ENCODE data around the gene HIBCH.
"Not testable (repeated sequence)": the region's sequence is repeated elsewhere in the genome, so short reads cannot be mapped to it uniquely, and the experiment has no call there.

HIBCH gene

DNA sequence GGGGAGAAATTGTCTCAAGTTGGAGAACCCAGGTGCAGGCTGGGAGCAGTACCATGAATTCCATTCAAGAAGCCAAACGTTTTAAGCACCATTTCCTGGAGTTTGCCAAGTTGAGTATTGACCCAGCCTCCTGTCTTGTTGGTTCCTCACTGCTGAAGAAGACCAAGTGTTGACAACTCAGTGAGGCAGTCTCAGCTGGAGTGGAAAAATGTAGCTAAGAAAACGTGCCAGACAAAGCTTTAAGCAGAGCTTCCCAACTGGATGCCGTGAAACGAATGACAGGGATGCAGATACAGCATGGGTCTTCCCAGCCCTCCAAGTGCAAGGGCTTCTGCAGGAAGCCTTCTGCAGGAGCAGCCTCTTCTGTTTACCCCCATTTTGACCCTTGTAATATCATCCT, 23.0 kb upstream of the HIBCH start:
- no peak for DNase-seq

- DNase-seq, result no peak
Observed at GRCh38 chr2:190340369-190340768, 20.7 kb upstream of the HIBCH start.

- no peak for DNase-seq
Observed at GRCh38 chr2:190339394-190339793, 19.8 kb upstream of the HIBCH start.

DNA sequence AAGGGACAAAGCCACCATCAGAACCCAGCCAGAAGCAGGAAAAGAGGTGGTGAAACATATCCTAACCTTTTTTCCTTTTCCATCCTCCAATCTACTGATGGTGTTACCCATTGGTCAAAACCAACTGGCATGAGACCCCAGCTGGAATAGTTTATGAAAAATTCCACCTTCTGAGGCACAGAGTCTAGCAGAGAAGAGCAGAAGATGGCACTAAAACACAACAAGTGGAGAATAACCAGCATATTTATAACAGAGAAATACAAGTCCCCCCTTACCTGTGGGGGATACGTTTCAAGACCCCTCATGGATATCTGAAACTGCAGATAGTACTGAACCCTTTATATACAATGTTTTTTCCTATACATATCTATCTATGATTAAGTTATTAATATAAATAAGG, 18.8 kb upstream of the HIBCH start:
- no peak for DNase-seq

DNA sequence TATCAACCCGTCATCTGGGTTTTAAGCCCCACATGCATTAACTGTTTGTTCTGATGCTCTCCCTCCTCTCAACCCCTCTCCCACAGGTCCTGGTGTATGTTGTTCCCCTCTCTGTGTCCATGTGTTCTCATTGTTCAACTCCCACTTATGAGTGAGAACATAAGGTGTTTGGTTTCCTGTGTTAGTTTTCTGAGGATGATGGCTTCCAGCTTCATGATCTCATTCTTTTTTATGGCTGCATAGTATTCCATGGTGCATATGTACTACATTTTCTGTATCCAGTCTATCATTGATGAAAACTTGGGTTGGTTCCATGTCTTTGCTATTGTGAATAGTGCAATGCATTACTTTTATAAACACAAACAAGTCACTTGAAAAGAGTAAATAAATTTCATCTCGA, 16.8 kb upstream of the HIBCH start:
- no peak for DNase-seq

DNA sequence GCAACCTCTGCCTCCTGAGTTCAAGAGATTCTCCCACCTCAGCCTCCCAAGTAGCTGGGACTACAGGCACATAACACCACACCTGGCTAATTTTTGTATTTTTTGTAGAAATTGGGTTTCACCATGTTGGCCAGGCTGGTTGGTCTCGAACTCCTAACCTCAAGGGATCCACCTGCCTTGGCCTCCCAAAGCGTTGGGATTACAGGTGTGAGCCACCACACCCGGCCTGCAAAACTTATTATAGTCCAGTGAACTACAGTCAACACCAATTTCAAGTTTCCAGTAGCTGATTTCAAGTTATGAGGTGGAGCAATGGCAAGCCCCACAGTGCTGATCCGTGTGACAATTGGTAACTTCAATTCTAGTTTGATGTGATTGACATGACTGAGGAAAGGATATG, 16.0 kb upstream of the HIBCH start:
- DNase-seq, result not testable (repeated sequence)

DNA sequence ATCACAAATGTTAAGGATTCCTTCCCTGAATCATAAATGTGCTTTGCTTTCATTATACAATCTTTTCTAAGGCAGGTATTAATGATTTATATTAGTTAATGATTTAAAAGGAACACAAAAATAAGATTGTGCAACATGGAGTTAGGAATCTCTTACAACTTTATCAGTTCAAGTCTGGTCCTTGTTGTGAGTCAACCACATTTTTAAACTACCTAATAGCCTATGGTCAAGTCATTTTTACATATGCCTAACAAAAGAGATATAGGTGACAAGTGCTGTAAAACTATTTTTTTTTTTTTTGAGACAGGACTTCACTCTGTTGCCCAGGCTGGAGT, 15.6 kb upstream of the HIBCH start:
- DNase-seq, result no peak

GRCh38 chr2:190334479-190335224, 15.0 kb upstream of the HIBCH start:
- no peak for DNase-seq

DNA sequence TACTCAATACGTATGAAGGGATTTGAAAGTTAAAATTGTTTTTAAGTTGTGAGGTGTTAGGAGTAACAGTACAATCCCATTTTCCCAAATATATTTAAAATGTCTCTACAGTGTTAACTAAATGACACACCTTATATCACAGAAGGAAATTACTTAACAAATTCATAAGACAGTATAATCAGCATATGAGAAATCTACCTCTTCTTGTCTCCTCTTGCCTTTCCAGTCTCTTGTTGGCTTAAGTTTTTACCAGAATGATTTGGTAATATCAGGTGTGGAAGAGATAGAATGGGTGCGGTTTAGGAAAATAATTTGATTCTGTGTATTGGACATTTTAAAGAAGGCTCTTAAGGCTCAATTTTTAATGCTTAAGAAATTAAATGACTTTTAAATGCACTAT, 14.3 kb upstream of the HIBCH start:
- DNase-seq, result no peak

- no peak for DNase-seq
Observed at GRCh38 chr2:190333395-190333794, 13.8 kb upstream of the HIBCH start.

- no peak for DNase-seq
Observed at GRCh38 chr2:190328573-190329147, 9.0 kb upstream of the HIBCH start.

DNA sequence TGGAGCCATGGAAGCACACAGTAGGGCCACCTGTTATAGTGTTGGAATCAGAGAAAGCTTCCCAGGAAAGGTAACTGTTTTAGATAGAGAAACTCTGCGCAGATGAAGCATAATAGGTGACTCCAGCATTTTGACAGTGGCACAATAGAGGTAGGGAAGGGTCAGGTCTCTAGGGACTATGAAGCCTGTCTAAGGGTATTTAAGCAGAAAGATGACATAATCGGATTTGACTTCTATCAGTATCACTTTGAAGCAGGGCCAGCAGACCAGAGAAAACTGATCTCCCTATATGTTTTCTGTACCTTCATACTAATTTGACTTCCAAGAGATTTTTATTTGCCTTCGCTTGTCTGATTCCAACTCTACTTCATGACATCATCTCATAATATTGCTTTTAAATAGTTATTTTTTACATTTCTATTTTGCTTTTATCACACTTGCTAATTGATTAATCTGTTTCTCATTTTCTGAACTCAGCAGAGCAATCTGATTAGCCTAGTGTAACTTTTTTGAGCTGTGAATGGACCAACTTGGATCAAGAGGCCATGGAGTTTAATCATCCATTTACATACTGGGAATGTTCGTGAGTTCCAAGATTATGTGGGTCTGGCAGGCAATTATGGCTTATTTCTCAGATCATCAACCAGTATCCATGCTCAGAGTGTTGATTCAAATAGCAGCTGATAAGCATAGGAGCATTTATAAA, 8.4 kb upstream of the HIBCH start:
- no peak for DNase-seq

DNA sequence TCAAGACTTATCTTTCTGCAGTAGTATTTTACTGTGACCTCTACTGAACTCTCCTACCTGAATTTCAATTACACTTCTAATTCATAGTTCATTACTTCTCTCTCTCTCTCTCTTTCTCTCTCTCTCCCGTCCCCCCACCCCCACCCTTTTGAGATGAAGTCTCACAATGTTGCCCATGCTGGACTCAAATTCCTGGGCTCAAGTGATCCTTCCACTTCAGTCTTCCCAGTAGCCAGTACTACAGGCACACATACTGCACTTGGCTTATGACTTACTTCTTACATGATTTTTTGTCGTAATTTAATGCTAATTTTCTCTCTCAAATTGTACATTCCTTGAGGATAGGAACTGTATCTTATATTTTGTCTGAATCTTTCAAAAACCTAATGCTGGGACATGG, 6.0 kb upstream of the HIBCH start:
- no peak for DNase-seq

DNA sequence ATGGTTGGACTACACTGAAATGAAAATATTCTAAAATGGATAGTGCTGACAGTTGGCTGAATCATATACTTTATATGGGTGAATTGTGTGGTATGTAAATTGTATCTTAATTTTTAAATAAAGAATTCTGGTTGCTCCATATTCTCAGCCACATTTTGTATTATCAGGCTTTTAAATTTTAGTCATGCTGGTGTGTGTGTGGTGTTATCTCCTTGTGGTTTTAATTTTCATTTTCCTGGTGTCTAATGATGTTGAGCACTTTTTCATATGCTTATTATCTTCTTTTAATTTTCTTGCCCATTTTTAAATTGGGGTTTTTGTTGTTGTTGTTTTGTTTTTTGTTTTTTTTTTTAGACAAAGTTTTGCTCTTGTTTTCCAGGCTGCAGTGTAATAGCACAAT, 3.8 kb upstream of the HIBCH start:
- DNase-seq, result no peak

- peak; percentile 28 for DNase-seq
Observed at GRCh38 chr2:190320696-190321095, 1.1 kb upstream of the HIBCH start.

DNA sequence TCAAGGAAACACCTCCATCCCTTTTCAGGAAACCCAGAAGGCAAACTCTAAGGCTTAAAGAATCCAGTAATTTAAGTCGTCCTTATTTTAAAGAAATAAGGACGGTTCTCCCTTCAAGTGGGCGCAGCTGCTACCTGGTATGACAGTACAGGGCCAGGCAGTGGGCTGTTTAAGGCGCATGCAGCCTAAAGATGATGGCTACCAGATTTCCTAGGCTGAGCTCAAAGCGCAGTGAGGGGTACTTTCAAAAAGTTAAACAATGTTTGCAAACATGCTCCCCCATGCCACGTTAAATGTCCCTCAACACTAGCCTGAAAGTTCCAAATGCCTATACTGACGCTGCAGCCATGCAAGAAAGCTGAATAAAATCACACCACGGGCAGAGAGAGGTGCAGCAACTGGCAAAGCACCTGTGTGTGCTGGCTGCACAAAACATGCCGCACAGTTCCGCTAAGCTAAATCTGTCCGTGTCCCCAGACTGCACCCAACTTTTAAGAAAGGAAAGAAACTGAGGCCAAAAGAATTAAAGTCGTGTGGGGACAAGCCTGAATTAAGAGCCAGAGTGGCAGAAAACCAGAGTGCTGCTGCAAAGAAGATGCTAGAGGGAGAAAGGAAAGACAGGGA, 583 bp downstream of the HIBCH start:
- DNase-seq, result no peak

- no peak for DNase-seq
Observed at GRCh38 chr2:190318514-190318913, 1.1 kb downstream of the HIBCH start.

DNA sequence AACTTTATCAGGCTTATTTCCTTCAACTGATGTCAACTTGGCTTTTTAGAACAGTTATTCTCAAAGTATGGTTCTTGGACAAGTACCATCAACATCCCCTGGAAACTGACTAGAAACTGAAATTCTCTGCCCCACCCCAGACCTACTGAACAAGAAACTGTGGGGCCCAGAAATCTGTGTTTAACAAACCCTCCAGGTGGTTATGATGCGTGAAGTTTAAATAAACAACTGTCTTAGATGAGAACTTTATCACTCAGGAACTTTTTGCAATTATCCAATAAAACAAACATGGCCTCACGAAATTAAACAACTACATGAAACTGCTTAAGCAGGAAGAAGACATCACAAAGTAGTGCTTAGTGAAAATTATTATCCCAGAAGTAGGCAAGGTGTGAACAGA, 4.4 kb downstream of the HIBCH start:
- DNase-seq, result no peak

DNA sequence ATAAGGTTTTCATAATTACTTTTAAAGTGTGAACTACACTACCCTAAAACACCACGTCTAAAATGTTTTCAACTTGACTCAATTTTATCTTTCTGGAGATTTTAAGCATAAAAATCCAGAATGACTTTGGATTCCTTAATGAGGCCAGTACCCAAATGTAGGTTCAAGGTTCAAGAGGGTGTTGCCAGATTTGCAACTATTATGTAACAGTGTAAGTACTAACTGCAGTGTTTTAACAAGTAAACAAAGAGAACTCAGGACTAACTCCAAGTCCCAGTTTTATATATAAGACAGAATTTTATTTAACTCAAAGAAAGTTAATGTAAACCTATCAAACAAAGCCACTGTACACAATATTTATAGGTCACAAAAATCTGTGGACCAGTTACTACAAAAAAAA, 5.7 kb downstream of the HIBCH start:
- DNase-seq, result no peak

DNA sequence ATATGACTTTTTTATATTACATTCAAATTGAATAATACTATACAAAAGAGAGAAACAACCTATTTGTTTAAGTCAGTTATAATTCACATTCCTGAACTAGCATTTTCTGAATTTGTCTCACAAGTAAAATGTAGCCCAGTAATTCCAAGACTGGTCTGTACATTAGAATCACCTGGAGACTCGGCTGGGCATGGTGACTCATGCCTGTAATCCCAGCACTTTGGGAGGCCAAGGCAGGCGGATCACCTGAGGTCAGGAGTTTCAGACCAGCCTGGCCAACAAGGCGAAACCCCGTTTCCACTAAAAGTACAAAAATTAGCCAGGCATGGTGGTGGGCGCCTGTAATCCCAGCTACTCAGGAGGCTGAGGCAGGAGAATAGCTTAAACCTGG, 7.0 kb downstream of the HIBCH start:
- DNase-seq, result not testable (repeated sequence)

GRCh38 chr2:190311893-190312634, 7.6 kb downstream of the HIBCH start:
- no peak for DNase-seq

DNA sequence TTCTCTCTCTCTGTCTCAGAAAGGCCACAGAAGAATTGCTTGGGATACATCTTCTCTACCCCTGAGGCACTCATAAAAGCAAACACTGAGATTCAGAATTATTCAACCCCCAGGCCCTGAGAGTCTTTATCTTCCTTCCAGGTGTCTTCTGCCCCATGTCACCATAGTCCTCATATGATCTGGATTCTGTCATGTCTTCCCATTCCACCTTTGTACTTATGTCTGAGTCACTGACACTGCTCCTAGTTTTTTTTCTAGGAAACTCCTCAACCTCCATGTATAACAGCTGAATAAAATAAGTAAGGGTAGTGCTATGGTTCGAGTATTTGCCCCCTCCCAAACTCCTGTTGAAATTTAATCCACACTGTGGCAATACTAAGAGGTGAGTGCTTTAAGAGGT, 11.6 kb downstream of the HIBCH start:
- no peak for DNase-seq

- DNase-seq, result no peak
Observed at GRCh38 chr2:190304404-190304803, 15.2 kb downstream of the HIBCH start.
